Measurements from ENCODE around the gene EIF2AK3. TPM values are rescaled to one million over a fixed set of nuclear protein-coding genes. Genes with fewer than 3 reads are reported as not detected.

The EIF2AK3 gene
- total RNA-seq, 2 experiments from 2014 or later: 14.9 to 17.4 TPM

GRCh38 chr2:88658881-88659537, 31.7 kb upstream of the EIF2AK3 start:
- POLR2A ChIA-PET: interaction anchor here (0.6 kb wide), 1 partner anchor 9 kb away, joined by 3 read pairs; no protein-coding TSS in a partner anchor
- intact Hi-C loops (cut with micrococcal nuclease): no loop called here
- ATAC-seq: no peak
- Mint-ChIP-seq H3K36me3 (ENCODE audit: low read depth) (no peaks in the 10 kb centered on the region), H3K4me1 (ENCODE audit: low read depth) (no peaks in the 10 kb centered on the region), H3K9me3 (no peaks in the 10 kb centered on the region), H3K4me3 (no peak overlapping the region), H3K27me3 (no peaks in the 10 kb centered on the region), H3K27ac (no peak overlapping the region)
- no peak for TF ChIP-seq CTCF (IDR thresholded peaks at IDR 0.05)
- no peak for DNase-seq
- CTCF ChIA-PET: interaction anchor here (4.0 kb wide), 1 partner anchor 12 kb away, joined by 40 read pairs; no protein-coding TSS in a partner anchor

DNA sequence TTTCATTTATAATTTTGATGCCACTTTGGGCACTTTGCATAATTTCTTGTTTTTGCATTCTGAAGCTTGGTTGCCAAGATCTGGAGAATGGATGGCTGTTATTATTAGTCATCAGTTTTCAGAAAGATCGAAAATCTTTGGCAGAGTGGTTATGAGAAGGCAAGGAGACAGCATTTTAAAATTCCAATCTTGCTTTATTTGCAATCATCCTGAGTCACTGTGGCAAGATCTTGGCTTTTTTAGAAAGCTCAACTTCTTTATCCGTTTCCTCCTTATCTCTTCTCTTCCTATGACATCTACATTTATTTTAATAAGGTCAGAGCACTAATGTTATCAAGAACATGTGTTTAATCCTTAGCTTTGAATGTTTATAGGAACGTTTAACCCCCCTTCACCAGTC, 31.1 kb upstream of the EIF2AK3 start:
- TF ChIP-seq CTCF (IDR thresholded peaks at IDR 0.05): no peak
- no peaks in the 10 kb centered on the region for H3K36me3 Mint-ChIP-seq (ENCODE audit: low read depth)
- no peak for DNase-seq
- POLR2A ChIA-PET: interaction anchor here (0.6 kb wide), 1 partner anchor 9 kb away, joined by 3 read pairs; no protein-coding TSS in a partner anchor
- no peak overlapping the region for H3K4me3 Mint-ChIP-seq
- no peaks in the 10 kb centered on the region for H3K27me3 Mint-ChIP-seq
- CTCF ChIA-PET: interaction anchor here (4.0 kb wide), 1 partner anchor 12 kb away, joined by 40 read pairs; no protein-coding TSS in a partner anchor
- no peak for ATAC-seq
- intact Hi-C loops (cut with micrococcal nuclease): no loop called here
- H3K27ac Mint-ChIP-seq: no peak overlapping the region
- H3K9me3 Mint-ChIP-seq: no peaks in the 10 kb centered on the region
- no peaks in the 10 kb centered on the region for H3K4me1 Mint-ChIP-seq (ENCODE audit: low read depth)

- POLR2A ChIA-PET: no interaction called here
- Mint-ChIP-seq H3K9me3 (no peaks in the 10 kb centered on the region), H3K4me1 (ENCODE audit: low read depth) (no peaks in the 10 kb centered on the region), H3K27me3 (no peaks in the 10 kb centered on the region), H3K4me3 (no peak overlapping the region), H3K27ac (no peak overlapping the region), H3K36me3 (ENCODE audit: low read depth) (no peaks in the 10 kb centered on the region)
- CTCF ChIA-PET: interaction anchor here (1.2 to 4.0 kb wide), 2 partner anchors 10 to 14 kb away, joined by 3 to 40 read pairs; no protein-coding TSS in a partner anchor
- intact Hi-C loops (cut with micrococcal nuclease): no loop called here
- ATAC-seq (no peak), DNase-seq (no peak)
- no peak for TF ChIP-seq CTCF (IDR thresholded peaks at IDR 0.05)
These were observed 29.9 kb upstream of the EIF2AK3 start for GRCh38 chr2:88657131-88657530.

DNA sequence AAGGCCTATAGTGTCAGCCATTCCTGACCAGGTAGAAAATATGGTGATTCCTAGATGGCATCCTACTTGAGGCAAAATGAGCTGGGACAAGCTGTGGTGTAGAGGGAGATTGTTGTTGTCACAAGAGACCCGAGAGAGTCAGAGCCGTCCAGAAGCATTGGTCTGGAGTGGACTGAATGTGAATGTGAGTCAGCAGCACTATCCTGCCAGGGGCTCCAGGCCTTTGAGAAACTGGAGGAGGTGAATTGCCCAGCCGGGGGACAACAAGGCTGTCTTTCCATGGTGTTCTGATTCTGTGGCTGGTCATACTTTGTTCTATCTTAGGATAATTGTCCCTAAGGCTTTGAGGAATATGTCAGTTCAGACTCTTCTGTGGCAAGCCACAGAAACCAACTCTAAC, 29.4 kb upstream of the EIF2AK3 start:
- DNase-seq (no peak), ATAC-seq (no peak)
- Mint-ChIP-seq H3K36me3 (ENCODE audit: low read depth) (no peaks in the 10 kb centered on the region), H3K9me3 (no peaks in the 10 kb centered on the region), H3K4me3 (no peak overlapping the region), H3K4me1 (ENCODE audit: low read depth) (no peaks in the 10 kb centered on the region), H3K27me3 (no peaks in the 10 kb centered on the region), H3K27ac (no peak overlapping the region)
- ChIA-PET CTCF (interaction anchor here (1.2 to 4.0 kb wide), 2 partner anchors 10 to 14 kb away, joined by 3 to 40 read pairs; no protein-coding TSS in a partner anchor), POLR2A (no interaction called here)
- intact Hi-C loops (cut with micrococcal nuclease): no loop called here
- TF ChIP-seq CTCF (IDR thresholded peaks at IDR 0.05): no peak

DNA sequence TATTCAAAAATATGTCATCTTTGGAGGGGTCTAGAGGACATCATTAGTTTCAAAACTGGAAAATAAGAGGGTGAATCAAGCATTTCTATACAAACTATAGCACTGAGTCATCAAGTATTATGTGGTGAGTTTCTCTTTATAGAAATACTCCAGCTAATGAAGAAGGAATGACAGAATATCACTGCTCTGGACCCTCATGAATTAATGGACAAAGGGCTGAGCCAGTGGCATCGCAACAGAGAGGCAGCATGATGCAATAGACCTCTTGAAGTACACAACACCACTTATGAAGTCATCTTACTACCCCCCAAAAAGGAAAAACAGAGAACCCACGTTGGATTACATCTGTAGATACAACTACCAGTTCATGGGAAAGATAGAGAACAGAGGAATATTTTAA, 27.4 kb upstream of the EIF2AK3 start:
- Mint-ChIP-seq H3K4me3 (no peak overlapping the region), H3K27me3 (no peaks in the 10 kb centered on the region), H3K9me3 (no peaks in the 10 kb centered on the region), H3K4me1 (ENCODE audit: low read depth) (no peaks in the 10 kb centered on the region), H3K36me3 (ENCODE audit: low read depth) (no peaks in the 10 kb centered on the region), H3K27ac (no peak overlapping the region)
- TF ChIP-seq CTCF (IDR thresholded peaks at IDR 0.05): no peak
- intact Hi-C loops (cut with micrococcal nuclease): no loop called here
- CTCF ChIA-PET: interaction anchor here (1.0 to 2.9 kb wide), 3 partner anchors 8 to 36 kb away, joined by 3 to 16 read pairs (median 3); no protein-coding TSS in a partner anchor
- ATAC-seq: no peak
- no peak for DNase-seq
- POLR2A ChIA-PET: no interaction called here

Measured in activated CD8-positive, alpha-beta T cell treated with anti-CD3 and anti-CD28 coated beads for 36 hours (primary cell).